Limb (tissue), 2 donors: Measurements from ENCODE around the gene KLK3.

Experiments used
- DNase-seq, 2 donors: peaks; one replicate each; pipeline ENCODE4 v3.0.0-alpha.2; 2016; ENCODE audit errors: extremely low spot score in 2 of 2

Gene KLK3

GRCh38 chr19:50831026-50831396, 23.7 kb upstream of the KLK3 start:
- DNase-seq: no peak

DNA sequence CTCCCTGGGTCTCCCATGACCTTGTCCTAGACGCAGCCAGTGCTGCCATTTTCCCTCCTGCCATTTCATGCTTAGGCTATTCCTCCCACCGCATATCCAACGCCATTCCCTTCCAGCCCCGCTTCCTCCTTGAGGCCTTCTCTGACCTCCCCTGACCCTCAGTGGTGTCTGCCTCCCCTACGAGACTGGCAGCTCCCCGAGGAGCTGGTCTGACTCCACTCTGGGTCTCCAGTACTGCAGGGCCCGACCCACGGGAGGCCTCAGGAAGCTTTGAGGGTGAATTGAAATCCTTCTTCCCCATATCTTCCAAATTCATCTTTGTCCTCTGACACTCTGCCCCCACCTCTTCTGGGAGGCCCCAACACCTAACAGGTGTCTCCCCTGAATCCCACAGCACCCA, 22.0 kb upstream of the KLK3 start:
- DNase-seq: no peak

DNA sequence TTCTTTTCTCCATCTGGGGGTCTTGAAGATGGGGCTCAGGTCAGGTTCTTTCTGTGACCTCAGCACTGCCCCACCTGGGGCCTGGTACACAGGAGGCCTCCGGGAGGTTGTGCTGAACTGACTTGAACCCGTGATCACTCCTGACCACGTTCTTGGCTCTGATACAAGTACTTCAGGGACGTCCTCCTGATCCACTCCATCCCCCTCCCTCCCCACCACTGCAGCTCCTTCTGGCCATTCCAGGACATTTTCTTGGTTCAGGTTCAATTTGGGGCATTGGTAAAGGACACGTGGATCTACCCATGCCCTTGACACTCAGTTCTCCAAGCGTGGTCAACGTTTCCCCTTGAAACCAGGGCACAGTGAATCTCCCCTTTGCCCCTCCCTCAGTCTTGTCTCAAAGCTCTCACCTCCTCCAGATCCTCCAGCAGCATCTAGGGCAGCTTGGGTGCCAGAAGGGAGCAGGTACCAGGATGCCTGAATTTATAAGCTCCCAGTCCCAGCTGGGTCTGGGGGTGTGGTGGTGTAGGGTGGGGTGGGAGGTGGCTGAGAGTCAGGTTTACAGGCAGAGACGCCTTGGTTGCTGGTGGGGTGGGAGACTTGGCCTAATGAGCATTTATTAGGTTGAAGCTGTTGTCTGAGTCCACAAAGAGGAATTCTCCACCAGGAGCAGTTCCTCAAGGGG, 21.5 kb upstream of the KLK3 start, which contains the start of gene KLK15:
KLK15 (minus strand) TSS at position 458 of the 685 bp plus-strand sequence. CDS start 2,082 bp downstream, outside the sequence.
- DNase-seq: no peak

DNA sequence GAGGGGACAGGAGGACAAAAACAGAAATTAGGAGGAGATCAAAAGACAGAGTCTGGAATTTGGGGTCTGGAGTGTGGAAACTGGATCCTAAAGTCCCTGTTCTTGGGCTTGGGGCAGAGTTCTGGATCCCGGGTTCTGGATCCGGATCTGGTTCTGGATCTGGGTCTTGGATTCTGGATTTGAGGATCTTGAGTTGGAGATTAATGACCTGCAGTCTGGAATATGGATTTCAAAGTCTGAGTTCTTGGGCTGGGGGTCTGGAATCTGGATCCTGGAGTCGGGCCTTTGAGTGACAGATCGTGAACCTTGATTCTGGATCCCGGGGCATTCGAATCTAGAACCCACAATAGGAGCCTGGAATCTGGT, 20.9 kb upstream of the KLK3 start:
- DNase-seq: no peak

- no peak for DNase-seq
These were observed 19.5 kb upstream of the KLK3 start for GRCh38 chr19:50835103-50835784.

DNA sequence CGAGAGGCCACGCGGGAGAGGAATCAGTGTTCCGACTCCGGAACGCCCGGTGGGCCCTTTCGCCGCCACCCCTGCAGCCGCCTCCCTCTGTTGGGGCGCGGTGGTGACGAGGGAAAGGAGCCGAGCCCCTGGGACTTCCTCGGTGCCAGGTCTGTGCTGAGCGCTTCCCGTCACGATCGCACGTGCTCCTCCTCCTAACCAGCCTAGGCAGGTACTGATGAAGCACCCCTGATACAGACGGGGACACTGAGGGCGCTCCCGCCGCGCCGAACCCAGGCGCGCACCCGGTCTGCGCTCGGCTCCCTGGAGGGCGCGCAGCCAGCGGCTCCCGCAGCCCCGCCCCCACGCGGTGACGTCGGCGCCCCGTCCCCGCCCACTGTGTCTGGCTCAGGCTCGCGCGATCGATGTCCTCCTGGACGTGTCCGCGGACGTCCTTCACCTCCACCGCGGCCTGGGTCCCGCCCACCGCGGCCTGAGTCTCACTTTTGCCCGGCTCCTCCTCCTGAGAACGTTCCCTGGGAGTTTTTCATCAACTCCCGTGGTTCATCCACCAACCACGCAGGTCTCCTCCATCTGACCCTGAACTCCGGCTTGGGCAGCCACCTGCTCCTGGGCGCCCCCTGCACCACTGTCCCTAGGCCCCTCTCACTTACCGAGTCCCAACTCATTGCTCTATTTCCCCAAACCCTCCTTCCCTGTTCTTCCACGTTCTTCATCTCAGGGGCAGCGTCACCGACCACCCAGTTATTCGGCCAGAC, 18.8 kb upstream of the KLK3 start:
- peak; percentile 50 to 83 for DNase-seq

- no peak for DNase-seq
These were observed 18.0 kb upstream of the KLK3 start for GRCh38 chr19:50836543-50837195.

GRCh38 chr19:50837300-50837699, 17.4 kb upstream of the KLK3 start:
- no peak for DNase-seq

- no peak for DNase-seq
These were observed 16.5 kb upstream of the KLK3 start for GRCh38 chr19:50838239-50838638.

DNA sequence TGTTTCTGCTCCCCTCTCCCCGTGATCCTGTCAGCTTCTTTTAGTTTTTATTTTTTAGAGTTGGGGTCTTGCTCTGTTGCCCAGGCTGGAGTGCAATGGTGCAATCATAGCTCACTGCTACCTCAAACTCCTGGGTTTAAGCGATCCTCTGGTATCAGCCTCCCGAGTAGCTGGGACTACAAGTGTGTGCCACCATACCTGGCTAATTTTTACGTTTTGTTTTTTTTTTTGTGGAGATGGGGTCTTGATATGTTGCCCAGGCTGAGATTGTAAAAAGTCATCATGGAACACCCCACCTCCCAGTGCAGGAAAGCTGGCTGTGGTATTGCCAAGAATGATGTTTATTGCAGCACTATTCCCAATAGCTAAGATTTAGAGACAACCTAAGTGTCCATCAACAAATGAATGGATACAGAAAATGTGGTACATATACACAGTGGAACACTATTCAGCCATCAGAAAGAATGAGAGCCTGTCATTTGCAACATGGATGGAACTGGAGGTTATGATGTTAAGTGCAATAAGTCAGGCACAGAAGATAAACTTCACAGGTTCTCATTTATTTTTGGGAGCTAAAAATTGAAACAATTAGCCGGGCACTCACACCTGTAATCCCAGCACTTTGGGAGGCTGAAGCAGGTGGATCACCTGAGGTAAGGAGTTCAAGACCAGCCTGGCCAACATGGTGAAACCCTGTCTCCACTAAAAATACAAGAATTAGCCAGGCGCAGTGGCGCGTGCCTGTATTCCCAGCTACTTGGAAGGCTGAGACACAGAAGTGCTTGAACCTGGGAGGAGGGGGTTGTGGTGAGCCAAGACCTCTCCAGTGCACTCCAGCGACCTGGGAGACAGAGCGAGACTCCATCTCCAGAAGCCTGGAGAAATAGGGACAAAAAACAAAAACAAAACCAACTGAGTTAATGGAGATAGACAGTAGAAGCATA, 14.7 kb upstream of the KLK3 start:
- no peak for DNase-seq

DNA sequence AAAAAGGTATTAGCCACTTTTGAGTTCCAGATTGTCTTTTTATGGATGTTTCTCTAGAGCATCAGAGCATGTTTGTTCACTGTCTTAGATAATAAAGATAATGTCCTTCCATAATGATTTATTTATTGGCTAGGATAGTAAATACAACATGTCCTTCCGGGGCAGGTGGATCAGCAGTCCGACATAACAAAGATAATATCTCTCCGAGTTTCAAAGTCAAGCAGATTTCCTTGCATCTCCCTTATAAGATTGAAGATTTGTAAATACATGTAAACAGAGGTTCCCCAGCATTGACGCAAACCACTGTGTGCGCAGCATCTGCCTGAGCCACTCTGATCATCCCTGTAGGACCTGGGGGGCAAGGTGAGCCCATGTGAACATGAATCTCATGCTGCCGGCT, 12.6 kb upstream of the KLK3 start:
- DNase-seq: no peak

DNA sequence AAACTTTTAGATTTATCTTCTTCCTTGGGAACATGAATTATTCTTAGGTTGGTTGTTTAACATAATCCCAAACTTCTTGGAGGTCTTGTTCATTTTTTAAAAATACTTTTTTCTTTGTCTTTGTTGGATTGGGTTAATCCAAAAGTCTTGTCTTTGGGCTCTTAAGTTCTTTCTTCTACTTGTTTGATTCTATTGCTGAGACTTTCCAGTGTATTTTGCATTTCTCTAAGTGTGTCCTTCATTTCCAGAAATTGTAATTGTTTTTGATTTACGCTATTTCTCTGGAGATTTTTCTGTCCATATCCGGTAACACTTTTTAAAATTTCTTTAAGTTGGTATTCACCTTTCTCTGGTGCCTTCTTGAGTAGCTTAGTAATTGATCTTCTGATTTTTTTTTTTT, 11.5 kb upstream of the KLK3 start:
- no peak for DNase-seq

DNA sequence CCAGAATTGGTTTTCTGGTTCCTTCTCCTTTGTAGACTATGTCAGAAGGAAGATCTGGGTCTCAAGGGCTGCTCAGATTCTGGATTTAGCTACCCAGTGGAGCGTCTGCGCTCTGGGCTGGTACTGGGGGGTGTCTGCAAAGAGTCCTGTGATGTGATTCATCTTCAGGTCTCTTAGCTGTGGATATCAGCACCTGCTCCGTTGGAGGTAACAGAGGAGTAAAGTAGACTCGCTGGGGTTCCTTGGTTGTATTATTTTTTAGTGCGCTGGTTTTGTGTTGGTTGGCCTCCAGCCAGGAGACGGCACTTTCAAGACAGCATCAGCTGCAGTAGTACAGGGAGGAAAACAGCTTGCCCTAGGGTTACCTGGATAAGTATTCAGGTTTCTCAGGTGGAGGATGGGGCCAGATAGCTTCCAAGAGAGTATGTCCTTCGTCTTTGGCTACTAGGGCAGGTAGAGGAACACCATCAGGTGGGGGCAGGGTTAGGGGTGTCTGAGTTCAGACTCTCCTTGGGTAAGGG, 11.0 kb upstream of the KLK3 start:
- DNase-seq: no peak

- DNase-seq: no peak
These were observed 10.3 kb upstream of the KLK3 start for GRCh38 chr19:50844296-50844935.

- no peak for DNase-seq
These were observed 4.0 kb upstream of the KLK3 start for GRCh38 chr19:50850738-50851137.

DNA sequence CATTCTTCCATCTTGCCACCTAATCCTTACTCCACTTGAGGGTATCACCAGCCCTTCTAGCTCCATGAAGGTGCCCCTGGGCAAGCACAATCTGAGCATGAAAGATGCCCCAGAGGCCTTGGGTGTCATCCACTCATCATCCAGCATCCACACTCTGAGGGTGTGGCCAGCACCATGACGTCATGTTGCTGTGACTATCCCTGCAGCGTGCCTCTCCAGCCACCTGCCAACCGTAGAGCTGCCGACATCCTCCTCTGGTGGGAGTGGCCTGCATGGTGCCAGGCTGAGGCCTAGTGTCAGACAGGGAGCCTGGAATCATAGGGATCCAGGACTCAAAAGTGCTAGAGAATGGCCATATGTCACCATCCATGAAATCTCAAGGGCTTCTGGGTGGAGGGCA, 3.1 kb upstream of the KLK3 start:
- no peak for DNase-seq

GRCh38 chr19:50857366-50857765, 2.7 kb downstream of the KLK3 start:
- DNase-seq: no peak

DNA sequence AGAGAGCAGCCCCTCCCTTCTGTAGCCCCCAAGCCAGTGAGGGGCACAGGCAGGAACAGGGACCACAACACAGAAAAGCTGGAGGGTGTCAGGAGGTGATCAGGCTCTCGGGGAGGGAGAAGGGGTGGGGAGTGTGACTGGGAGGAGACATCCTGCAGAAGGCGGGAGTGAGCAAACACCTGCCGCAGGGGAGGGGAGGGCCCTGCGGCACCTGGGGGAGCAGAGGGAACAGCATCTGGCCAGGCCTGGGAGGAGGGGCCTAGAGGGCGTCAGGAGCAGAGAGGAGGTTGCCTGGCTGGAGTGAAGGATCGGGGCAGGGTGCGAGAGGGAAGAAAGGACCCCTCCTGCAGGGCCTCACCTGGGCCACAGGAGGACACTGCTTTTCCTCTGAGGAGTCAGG, 4.2 kb downstream of the KLK3 start:
- DNase-seq: no peak

DNA sequence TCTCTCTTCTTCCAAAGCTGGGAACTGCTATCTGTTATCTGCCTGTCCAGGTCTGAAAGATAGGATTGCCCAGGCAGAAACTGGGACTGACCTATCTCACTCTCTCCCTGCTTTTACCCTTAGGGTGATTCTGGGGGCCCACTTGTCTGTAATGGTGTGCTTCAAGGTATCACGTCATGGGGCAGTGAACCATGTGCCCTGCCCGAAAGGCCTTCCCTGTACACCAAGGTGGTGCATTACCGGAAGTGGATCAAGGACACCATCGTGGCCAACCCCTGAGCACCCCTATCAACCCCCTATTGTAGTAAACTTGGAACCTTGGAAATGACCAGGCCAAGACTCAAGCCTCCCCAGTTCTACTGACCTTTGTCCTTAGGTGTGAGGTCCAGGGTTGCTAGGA, 5.1 kb downstream of the KLK3 start:
- DNase-seq: no peak

DNA sequence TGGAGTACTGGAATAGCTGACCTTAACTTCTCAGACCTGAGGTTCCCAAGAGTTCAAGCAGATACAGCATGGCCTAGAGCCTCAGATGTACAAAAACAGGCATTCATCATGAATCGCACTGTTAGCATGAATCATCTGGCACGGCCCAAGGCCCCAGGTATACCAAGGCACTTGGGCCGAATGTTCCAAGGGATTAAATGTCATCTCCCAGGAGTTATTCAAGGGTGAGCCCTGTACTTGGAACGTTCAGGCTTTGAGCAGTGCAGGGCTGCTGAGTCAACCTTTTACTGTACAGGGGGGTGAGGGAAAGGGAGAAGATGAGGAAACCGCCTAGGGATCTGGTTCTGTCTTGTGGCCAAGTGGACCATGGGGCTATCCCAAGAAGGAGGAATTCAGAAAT, 6.3 kb downstream of the KLK3 start:
- no peak for DNase-seq
